ENCODE measurements around the gene ACE.

ACE gene

DNA sequence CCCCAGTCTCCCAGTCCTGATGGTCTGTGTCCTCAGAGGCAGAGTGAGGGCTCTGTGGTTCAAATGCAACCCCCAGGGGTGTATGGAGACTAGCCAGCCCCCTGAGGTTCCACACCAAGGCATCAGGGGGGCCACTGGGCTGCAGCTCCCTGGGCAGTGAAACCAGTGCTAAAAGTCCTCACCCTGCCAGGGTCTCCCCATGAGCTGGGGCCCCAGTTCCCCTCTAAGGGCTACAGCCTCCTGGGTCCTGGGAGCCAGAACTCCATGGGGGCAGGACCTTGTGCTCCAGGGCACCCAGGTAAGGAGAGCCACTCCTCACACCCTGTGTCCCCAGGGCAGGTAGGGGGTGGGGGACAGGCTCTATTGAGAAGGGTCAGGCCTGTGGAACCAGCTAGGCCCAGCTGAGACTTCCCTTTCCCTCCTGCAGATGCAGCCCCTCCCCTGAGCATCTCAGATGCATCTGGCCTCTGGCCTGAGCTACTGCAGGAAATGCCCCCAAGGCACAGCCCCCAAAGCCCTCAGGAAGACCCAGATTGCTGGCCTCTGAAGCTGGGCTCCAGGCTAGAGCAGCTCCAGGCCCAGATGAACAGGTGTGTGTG is 67.1 kb downstream of the ACE start:
- Histone ChIP-seq H3K9ac (ENCODE audit: low read length) (no peak overlapping the region), H3K36me3 (ENCODE audit: control insufficient read depth, insufficient read depth, low read length) (no peaks in the 10 kb centered on the region), H3K56ac (ENCODE audit: low read length) (no peak overlapping the region), H3K4me2 (ENCODE audit: low read length) (no peak overlapping the region), H3K18ac (ENCODE audit: low read length) (no peak overlapping the region), H3K4ac (ENCODE audit: low read depth, low read length) (no peak overlapping the region), H2AK5ac (ENCODE audit: low read length) (no peak overlapping the region), H3K27ac (ENCODE audit: low read depth, low read length) (no peak overlapping the region), H4K5ac (ENCODE audit: low read length) (no peak overlapping the region), H3K79me1 (ENCODE audit: low read length) (no peaks in the 10 kb centered on the region), H2BK15ac (replicated peaks; ENCODE audit: low read depth) (no peak overlapping the region), H2BK120ac (ENCODE audit: low read depth, low read length) (no peak overlapping the region), H3K4me3 (ENCODE audit: low read length) (no peak overlapping the region), H3K27me3 (ENCODE audit: insufficient read depth, low read length, poor library complexity) (no peaks in the 10 kb centered on the region), H3K4me1 (ENCODE audit: control insufficient read depth, low read depth, low read length) (no peaks in the 10 kb centered on the region), H4K8ac (ENCODE audit: low read depth, low read length) (no peak overlapping the region), H3K23ac (ENCODE audit: low read length) (no peak overlapping the region), H3K79me2 (ENCODE audit: control insufficient read depth, insufficient read depth, low read length) (no peaks in the 10 kb centered on the region), H2BK5ac (ENCODE audit: low read length) (no peak overlapping the region)
- no peak for DNase-seq

DNA sequence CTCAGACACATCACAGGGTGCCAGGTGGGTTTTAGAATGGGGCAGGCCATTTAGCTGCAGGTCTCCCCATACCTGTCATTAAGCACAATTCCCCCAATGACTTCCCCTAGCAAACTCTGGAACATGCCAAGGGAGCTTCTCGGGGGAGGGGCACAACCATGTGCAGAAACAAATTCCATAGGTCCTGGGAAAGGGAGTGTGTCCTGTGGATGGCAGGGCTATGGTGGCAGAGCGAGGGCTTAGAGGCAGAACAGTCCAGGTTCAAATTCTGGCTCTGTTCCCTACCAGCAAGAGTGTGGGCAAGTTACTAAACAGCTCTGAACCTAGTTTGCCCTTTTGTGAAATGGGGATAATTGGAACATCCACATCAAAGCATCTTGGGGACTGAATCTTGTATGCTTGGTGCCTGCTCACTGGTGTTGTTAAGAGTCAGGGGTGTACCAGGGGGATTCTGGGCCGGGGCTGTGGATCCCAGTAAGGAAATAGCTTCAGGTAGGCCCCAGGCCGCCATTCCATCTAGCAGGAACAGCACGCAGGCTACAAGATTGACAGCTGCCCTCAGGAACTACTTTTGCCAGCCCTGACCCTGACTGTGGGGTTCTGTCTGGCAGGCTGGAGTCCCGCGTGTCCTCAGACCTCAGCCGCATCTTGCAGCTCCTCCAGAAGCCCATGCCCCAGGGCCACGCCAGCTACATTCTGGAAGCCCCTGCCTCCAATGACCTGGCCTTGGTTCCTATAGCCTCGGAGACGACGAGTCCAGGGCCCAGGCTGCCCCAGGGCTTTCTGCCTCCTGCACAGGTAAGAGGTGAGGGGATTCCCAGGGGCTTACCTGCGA is 67.8 kb downstream of the ACE start:
- no peak overlapping the region for H3K18ac ChIP-seq (ENCODE audit: low read length)
- H3K27me3 ChIP-seq (ENCODE audit: insufficient read depth, low read length, poor library complexity), result no peaks in the 10 kb centered on the region
- no peak overlapping the region for H2AK5ac ChIP-seq (ENCODE audit: low read length)
- no peaks in the 10 kb centered on the region for H3K36me3 ChIP-seq (ENCODE audit: control insufficient read depth, insufficient read depth, low read length)
- H3K79me1 ChIP-seq (ENCODE audit: low read length), result no peaks in the 10 kb centered on the region
- H4K5ac ChIP-seq (ENCODE audit: low read length), result no peak overlapping the region
- no peak overlapping the region for H3K4ac ChIP-seq (ENCODE audit: low read depth, low read length)
- H3K9ac ChIP-seq (ENCODE audit: low read length), result no peak overlapping the region
- H4K8ac ChIP-seq (ENCODE audit: low read depth, low read length), result no peak overlapping the region
- no peaks in the 10 kb centered on the region for H3K79me2 ChIP-seq (ENCODE audit: control insufficient read depth, insufficient read depth, low read length)
- no peak overlapping the region for H3K4me2 ChIP-seq (ENCODE audit: low read length)
- no peaks in the 10 kb centered on the region for H3K4me1 ChIP-seq (ENCODE audit: control insufficient read depth, low read depth, low read length)
- DNase-seq, result no peak
- no peak overlapping the region for H3K27ac ChIP-seq (ENCODE audit: low read depth, low read length)
- H2BK15ac ChIP-seq (replicated peaks; ENCODE audit: low read depth), result no peak overlapping the region
- no peak overlapping the region for H3K4me3 ChIP-seq (ENCODE audit: low read length)
- no peak overlapping the region for H3K23ac ChIP-seq (ENCODE audit: low read length)
- no peak overlapping the region for H2BK120ac ChIP-seq (ENCODE audit: low read depth, low read length)
- WGBS (ENCODE audit: extremely low coverage, insufficient coverage, low lambda C conversion rate), result no CpG with 5 or more reads among the region's 13 CpGs
- no peak overlapping the region for H3K56ac ChIP-seq (ENCODE audit: low read length)
- H2BK5ac ChIP-seq (ENCODE audit: low read length), result no peak overlapping the region

DNA sequence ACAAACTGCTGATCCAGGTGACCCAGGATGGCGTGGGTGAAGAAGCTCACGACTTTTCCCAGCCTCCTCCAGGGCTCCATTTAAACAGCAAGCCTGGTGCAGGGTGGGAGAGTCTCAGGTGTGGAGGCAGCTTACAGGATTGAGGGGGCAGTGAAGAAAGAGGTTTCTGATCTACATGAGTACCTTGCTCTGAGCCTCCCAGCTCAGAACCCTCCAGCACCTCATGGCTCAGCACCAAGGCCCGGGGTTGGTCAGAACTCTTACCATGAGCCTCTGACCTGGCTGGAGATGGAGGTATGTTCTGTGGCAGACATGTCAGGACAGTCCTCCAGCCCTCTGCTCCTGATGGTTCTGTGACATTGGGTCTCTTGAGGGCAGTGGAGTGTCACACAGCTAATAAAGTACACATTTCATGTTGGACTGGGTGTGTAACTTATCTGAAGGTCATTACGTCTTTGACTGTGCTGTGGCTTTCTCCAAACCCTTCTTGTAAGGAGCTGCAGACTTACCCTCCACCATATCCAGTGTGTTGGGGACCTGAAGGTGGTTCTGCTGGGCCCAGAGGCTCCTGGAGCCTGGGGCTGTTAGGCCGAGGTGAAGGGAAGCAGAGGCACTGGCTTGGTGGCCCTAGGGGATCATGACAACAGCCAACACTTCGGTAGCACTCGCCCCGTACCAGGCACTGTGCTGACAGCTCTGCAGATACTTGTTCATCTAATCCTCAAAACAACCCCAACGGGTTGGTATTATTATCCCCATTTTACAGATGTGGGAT is 69.6 kb downstream of the ACE start:
- no peak overlapping the region for H2BK120ac ChIP-seq (ENCODE audit: low read depth, low read length)
- no peak overlapping the region for H3K4me2 ChIP-seq (ENCODE audit: low read length)

DNA sequence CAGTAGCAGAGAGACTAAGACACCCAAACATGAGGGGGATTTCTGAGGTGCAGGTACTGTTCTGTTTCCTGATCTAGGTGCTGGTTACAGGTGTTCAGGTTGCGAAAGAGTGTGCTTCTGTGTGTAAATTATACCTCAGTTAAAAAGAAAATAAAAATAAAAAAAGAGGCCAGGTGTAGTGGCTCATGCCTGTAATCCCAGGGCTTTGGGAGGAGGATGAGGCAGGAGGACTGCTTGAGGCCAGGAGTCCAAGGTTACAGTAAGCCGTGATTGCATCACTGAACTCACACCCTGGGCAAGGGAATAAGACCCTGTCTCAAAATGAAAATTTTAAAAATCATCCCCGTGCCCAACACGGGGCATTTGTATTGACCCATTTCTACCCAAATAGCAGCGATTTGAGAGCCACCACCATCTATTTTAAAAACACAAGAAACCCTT is 70.2 kb downstream of the ACE start:
- Histone ChIP-seq H3K9ac (ENCODE audit: low read length) (no peak overlapping the region), H2BK120ac (ENCODE audit: low read depth, low read length) (no peak overlapping the region), H3K36me3 (ENCODE audit: control insufficient read depth, insufficient read depth, low read length) (no peaks in the 10 kb centered on the region), H3K79me2 (ENCODE audit: control insufficient read depth, insufficient read depth, low read length) (peaks cover 11% of the 10 kb centered on the region), H3K27ac (ENCODE audit: low read depth, low read length) (no peak overlapping the region), H3K4ac (ENCODE audit: low read depth, low read length) (no peak overlapping the region), H3K27me3 (ENCODE audit: insufficient read depth, low read length, poor library complexity) (no peaks in the 10 kb centered on the region), H4K8ac (ENCODE audit: low read depth, low read length) (no peak overlapping the region), H3K4me1 (ENCODE audit: control insufficient read depth, low read depth, low read length) (no peaks in the 10 kb centered on the region), H3K79me1 (ENCODE audit: low read length) (peaks cover 3% of the 10 kb centered on the region), H3K18ac (ENCODE audit: low read length) (no peak overlapping the region), H3K4me2 (ENCODE audit: low read length) (no peak overlapping the region), H3K56ac (ENCODE audit: low read length) (no peak overlapping the region), H4K5ac (ENCODE audit: low read length) (no peak overlapping the region), H3K4me3 (ENCODE audit: low read length) (no peak overlapping the region), H2BK5ac (ENCODE audit: low read length) (no peak overlapping the region), H3K23ac (ENCODE audit: low read length) (no peak overlapping the region), H2BK15ac (replicated peaks; ENCODE audit: low read depth) (no peak overlapping the region), H2AK5ac (ENCODE audit: low read length) (no peak overlapping the region)
- no CpG with 5 or more reads among the region's 5 CpGs for WGBS (ENCODE audit: extremely low coverage, insufficient coverage, low lambda C conversion rate)
- DNase-seq, result no peak

More for the DNA sequence above, 69.6 kb downstream of the ACE start:
- Histone ChIP-seq H3K27me3 (ENCODE audit: insufficient read depth, low read length, poor library complexity) (no peaks in the 10 kb centered on the region), H3K9ac (ENCODE audit: low read length) (no peak overlapping the region), H3K4me1 (ENCODE audit: control insufficient read depth, low read depth, low read length) (no peaks in the 10 kb centered on the region), H3K4me3 (ENCODE audit: low read length) (no peak overlapping the region), H4K5ac (ENCODE audit: low read length) (no peak overlapping the region), H3K23ac (ENCODE audit: low read length) (no peak overlapping the region), H3K56ac (ENCODE audit: low read length) (no peak overlapping the region), H2BK5ac (ENCODE audit: low read length) (no peak overlapping the region), H3K4ac (ENCODE audit: low read depth, low read length) (no peak overlapping the region), H3K27ac (ENCODE audit: low read depth, low read length) (no peak overlapping the region), H3K79me1 (ENCODE audit: low read length) (peaks cover 3% of the 10 kb centered on the region), H2BK15ac (replicated peaks; ENCODE audit: low read depth) (no peak overlapping the region), H2AK5ac (ENCODE audit: low read length) (no peak overlapping the region), H3K79me2 (ENCODE audit: control insufficient read depth, insufficient read depth, low read length) (peaks cover 6% of the 10 kb centered on the region), H4K8ac (ENCODE audit: low read depth, low read length) (no peak overlapping the region), H3K18ac (ENCODE audit: low read length) (no peak overlapping the region), H3K36me3 (ENCODE audit: control insufficient read depth, insufficient read depth, low read length) (no peaks in the 10 kb centered on the region)
- no CpG with 5 or more reads among the region's 9 CpGs for WGBS (ENCODE audit: extremely low coverage, insufficient coverage, low lambda C conversion rate)
- DNase-seq, result no peak
